HG02759 (cell line): Measurements from ENCODE around the gene CCDC71.

Experiments used
- ATAC-seq: cut with Tn5 transposase; IDR thresholded peaks from one replicate; pipeline ENCODE4 v1.9.1; 2021; ENCODE audit warnings: mild to moderate bottlenecking, moderate library complexity; ENCODE audit not compliant: unreplicated experiment

The CCDC71 gene

GRCh38 chr3:49165771-49166751 is at the start of gene CCDC71:
Gene CCDC71 (minus strand): TSS chr3:49166331. CDS start chr3:49164208, 2,123 bp downstream.
- ATAC-seq: peak; percentile 78

DNA sequence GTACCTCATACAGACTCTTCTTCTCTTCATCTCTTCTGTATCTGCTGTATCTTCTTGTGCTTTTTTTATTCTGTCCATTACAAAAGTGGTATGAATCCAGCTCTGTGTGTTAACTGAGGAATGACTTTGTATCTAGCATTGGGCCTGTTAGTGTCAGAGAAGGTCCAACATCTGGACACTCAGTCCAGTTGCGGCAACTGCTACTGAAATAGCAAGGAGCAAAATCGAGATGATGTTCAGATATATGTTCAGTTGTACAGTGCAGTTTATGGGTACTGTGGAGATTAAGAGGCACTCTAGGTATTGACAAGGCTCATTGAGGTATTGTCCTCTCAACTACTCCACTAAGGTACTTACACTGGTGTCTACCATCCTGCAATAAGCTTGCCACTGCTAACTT is 47.9 kb upstream of the CCDC71 start:
- ATAC-seq: no peak

- ATAC-seq: no peak
Measured at GRCh38 chr3:49213541-49213943, 47.4 kb upstream of the CCDC71 start.

DNA sequence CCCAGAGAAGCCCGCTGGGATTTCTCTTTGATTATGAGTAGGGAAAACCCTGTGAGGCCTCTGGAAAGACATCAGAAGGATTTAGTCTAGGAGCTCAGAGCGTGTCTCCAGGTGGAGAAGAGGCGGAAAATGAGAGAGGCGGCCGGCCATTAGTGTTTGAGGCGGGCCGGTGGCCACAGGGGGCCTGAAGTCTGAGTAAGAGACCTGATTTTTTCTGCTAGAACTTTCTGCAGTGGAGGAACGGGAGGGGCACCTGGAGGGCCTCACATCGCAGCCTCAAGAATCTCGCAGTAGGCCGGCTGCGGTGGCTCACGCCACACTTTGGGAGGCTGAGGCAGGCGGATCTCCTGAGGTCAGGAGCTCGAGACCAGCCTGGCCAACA is 33.8 kb upstream of the CCDC71 start:
- ATAC-seq: no peak

- ATAC-seq: no peak
Measured at GRCh38 chr3:49199239-49199899, 33.2 kb upstream of the CCDC71 start.

DNA sequence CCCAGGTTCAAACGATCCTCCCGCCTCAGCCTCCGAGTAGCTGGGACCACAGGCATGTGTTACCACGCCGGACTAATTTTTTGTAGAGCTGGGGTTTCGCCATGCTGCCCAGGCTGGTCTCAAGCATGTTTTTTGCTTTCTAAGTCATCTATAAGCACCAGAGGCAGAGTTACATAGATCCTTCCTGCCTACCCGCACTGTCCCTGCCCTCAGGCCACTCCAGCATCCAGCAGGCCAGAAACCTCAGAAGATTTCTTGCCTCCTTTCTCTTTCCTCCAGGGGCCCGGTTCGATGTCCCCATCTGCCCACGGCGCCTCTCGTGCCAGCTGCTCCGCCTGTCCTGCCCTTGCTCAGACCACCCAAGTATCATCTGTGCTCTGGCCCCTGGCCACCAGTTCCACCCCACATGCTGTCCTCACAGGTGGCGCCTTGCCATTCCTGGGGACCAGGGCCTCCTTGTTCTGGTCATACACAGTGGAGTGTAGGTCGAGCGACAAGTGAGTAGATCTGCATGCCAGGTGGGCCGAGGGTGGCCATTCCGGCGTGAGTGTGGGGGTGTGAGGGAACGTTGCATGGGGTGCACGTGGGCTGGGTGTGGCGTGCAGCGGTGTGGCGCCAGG is 32.6 kb upstream of the CCDC71 start:
- no peak for ATAC-seq

DNA sequence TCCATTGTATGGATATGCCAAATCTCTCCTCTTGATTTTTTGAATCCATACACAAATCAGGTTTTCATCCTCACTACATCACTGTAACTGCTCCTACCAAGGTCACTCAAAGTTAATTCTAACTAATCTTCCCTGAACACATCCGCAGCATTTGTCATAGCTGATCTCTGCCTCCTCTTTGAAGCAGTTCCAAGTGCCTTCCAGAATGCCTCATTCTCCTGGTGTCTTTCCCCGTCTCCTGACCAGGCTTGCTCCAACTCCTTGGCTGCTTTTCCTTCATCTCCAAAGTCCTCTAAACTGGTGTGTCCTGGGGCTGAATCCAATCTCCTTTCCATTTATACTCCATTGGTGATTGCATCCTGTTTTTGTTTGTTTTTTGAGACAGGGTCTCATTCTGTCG is 32.0 kb upstream of the CCDC71 start:
- ATAC-seq: no peak

- ATAC-seq: no peak
Measured at GRCh38 chr3:49191741-49192140, 25.6 kb upstream of the CCDC71 start.

GRCh38 chr3:49183873-49184272 is 17.7 kb upstream of the CCDC71 start:
- no peak for ATAC-seq

DNA sequence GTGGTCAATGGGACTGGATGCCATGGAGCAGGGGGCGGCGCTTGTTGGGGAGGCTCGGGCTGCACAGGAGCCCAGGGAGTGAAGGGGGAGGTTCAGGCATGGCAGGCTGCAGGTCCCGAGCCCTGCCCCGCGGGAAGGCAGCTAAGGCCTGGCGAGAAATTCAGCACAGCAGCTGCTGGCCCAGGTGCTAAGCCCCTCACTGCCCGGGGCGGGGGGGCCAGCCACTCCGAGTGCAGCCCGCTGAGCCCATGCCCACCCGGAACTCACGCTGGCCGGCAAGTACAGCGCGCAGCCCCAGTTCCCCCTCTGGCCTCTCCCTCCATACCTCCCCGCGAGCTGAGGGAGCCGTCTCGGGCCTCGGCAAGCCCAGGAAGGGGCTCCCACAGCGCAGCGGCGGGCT is 16.6 kb upstream of the CCDC71 start:
- no peak for ATAC-seq

DNA sequence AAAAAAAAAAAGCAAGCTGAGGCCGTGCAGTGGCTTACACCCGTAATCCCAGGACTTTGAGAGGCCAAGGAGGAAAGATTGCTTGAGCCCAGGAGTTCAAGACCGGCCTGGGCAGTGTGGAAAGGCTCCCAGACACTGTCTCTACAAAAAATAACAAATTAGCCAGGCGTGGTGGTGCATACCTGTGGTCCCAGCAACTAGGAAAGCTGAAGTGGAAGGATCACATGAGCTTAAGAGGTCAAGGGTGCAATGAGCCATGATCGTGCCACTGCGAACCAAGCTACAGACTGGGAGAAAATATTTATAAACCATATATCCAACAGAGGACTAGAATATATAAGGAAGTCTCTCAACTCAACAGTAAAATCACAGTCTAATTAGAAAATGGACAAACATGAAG is 15.2 kb upstream of the CCDC71 start:
- no peak for ATAC-seq

DNA sequence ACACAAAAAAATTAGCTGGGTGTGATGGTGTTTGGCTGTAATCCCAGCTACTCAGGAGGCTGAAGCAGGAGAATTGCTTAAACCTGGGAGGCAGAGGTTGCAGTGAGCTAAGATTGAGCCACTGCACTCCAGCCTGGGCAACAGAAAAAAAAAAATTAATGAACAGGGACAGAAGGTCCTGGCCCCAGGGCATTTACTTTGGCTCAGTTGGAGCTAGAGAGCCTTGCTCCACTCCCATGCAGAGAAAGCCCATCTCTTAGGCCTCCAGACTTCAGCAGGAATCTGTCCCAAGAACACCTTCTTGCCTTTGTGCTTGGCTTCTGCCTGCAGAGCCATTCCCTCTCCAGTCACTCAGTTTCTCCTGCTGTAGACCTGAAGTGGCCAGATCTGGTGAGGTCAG is 14.0 kb upstream of the CCDC71 start:
- ATAC-seq: no peak

GRCh38 chr3:49177073-49177472 is 10.9 kb upstream of the CCDC71 start:
- ATAC-seq: no peak

DNA sequence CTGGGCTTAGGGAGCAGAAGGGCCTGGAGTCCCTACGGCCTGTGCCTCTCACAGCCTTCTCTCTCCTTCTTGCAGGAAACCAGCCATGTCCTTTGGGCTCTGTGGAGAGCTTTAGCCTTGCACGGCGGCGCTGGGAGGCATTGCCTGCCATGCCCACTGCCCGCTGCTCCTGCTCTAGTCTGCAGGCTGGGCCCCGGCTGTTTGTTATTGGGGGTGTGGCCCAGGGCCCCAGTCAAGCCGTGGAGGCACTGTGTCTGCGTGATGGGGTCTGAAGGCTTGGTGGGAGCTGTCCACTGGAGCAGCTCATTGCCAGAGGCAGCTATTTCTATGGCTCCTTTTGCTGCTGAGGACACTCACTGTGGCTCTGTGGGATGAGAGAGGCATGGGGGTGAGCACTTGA is 9.4 kb upstream of the CCDC71 start:
- no peak for ATAC-seq

- no peak for ATAC-seq
Measured at GRCh38 chr3:49174397-49174985, 8.4 kb upstream of the CCDC71 start.

DNA sequence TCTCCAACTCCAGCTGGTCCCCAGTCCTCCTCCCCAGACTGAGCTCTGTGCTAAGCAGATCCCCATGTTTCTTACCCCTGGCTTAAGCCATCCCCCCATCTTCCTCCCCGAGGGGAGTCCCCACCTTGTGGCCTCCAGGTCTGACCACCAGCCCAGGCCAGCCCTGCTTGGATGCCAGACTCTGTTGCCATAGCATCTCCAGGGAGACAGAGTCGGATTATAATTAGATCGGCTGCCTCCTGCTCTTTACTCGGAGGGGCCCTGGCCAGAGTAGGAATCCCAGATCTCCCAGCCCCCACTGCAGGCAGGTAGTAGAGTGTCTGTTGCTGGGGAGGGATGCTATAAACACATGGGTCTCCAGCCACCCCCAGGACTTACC is 7.7 kb upstream of the CCDC71 start:
- no peak for ATAC-seq

- ATAC-seq: no peak
Measured at GRCh38 chr3:49173116-49173791, 7.1 kb upstream of the CCDC71 start.

- ATAC-seq: no peak
Measured at GRCh38 chr3:49172551-49173041, 6.5 kb upstream of the CCDC71 start.

GRCh38 chr3:49171775-49172500 is 5.8 kb upstream of the CCDC71 start:
- ATAC-seq: no peak
